NCI-H2171 treated with DMSO at 0.1 percent for 48 hours (cell line): ENCODE data around the gene EIF1.
"Not testable (repeated sequence)": the region's sequence is repeated elsewhere in the genome, so short reads cannot be mapped to it uniquely, and the experiment has no call there.

Experiments
- DNase-seq: peaks from one replicate; lab custom pipeline; 2025; lab: John Stamatoyannopoulos, UW

Gene EIF1

DNA sequence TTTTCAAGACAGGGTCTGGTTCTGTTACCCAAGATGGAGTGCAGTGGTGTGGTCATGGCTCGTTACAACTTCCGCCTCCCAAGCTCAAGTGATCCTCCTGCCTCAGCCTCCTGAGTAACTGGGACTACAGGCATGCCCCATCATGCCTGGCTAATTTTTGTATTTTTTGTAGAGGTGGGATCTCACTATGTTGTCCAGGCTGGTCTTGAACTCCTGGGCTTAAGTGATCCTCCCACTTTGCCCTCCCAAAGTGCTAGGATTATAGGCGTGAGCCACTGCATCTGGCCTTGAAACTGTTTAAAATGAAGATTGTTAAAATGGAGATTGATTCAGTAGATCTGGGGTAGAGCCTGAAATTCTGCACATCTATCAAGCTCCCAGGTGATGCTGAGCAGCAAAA is 12.2 kb downstream of the EIF1 start:
- DNase-seq: not testable (repeated sequence)

DNA sequence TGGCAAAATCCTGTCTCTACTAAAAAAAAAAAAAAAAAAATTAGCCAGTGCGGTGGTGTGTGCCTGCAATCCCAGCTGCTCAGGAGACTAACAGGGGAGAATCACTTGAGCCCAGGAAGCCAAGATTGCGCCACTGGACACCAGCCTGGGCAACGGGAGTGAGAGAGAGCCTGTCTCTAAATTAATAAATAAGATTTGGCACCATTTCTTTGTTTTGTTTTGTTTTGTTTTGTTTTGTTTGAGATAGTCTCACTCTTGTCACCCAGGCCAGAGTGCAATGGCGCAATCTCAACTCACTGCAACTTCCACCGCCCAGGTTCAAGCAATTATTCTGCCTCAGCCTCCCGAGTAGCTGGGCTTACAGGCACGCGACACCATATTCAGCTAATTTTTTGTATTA is 14.0 kb downstream of the EIF1 start:
- DNase-seq: no peak

DNA sequence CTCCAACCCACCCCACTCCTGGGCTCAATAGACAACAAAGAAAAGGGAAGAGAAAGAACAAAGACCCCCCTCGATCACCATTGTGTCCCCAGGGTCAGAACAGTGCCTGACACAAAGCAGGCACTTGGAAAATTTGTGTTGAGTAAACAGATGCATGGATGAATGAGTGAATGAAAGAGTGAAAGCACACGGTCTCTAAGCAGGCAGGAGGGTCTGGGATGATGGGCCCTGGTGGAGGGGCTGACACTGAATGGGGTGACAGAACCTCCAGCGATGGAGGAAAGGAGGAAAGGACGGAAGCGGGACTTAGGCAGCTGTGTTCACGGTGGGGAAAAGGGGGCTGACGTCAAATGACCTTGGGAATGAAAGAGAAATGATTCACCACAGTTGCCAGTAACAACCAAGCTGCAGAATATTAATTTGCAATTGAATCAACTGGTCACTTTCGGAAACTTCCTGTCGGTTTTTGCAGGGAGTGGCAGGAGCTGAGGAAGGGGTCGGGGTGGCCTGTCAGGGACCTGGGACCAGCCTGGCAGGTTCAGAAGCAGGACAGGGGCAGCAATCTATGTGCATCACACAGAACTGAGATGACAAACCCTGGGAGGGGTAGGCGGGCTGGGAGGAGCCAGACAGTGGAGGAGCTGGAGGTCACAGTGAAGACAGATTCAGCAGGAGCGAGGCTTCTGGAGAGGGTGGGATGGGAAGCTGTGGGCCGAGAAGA is 16.7 kb downstream of the EIF1 start:
- no peak for DNase-seq

DNA sequence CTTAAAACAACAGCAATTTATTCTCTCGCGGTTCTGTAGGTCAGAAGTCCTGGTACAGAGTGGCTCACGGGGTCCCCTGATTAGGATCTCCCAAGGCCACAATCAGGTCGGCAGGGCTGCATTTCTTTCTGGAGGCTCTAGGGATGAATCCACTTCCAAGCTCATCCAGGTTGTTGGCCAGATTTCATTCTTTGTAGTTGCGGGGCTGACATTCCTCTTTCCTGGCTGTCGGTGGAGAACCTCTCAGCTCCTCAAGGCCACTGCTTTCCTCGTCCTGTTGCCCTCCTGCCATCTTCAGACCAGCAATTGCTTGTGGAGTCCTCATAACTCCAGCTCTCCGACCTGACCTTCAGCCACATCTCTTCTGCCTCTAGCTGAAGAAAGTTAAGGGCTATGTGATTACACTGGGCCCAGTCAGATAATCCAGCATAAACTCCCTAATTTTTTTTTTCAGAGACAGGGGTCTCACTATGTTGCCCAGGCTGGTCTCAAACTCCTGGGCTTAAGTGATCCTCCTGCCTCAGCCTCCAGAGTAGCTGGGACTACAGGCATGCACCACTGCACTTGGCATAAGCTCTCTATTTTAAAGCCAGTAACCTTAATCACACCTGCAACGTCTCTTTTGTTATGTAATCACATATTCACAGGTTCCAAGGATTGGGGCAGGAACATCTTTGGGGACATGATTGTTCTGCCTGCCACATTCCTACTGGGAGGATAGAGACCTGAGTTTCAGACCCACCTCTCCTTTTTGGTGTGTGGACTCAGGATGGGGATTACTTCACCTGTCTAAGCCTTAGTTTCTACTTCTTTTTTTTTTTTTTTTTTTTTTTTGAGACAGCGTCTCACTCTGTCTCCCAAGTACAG is 19.4 kb downstream of the EIF1 start:
- DNase-seq: no peak

DNA sequence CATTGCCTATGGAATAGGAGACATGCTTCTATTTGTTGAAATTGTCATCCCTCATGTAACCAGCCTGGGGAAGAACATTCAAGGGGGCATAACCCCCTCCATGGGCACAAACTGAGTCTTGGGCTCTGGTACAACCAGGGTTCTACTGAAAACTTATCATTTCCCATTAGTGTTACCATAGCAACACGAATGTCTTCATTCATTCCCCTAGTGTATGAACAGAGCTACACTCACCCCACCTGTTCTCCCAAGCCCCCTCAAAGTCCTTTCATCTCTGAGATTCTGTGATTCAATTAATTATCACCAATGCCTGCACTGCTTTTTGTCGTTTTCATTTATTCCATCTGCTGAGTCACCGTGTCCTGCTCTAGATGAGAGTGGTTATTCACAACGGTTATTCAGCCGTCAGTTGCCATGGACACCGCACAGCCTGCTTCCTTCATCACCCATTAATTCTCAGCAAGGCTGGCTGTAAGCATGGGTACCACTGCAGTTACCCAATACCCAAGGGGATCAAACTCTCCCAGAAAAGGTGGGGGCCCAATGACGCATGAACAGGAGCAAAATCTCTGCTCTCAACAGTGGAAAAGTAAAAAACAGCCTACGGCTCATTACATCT is 21.9 kb downstream of the EIF1 start:
- peak; percentile 54 for DNase-seq

DNA sequence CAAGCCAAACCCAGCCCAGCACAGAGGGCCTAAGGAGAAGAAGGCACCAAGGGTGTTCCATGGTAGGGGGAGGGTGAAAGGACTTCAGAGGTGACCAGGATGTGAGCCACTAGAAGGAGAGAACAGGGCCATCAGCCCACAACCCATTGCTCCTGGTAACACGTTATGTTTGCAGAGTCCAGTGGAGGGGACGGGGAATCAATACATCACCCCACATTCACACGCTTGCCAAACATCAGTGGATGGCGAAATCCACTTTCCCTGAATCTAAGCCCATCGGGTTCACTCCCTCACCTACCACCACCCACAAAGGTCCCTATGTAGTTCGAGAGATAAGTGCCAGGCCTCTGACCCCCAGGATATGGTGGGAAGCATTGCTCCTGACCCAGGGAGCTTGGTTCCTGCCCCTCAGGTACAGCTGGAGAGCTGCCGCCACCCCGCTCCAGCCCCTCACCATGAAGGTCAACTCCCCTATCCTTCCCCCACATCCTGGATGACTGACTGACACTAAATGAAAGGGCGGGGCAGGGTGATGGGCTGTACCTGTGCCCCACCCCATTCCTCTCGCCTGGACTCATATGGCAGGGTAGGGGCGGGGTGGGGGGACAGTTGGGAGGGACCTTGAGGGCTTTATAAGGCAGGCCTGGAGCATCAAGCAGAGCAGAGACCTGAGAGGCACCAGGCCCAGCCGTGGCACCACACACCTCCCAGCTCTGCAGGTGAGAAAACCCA is 23.1 kb downstream of the EIF1 start, which contains the start of gene GAST:
TSS of gene GAST (plus strand) at position 663 of the 732 bp plus-strand sequence. CDS start 3,106 bp downstream, outside the sequence.
- no peak for DNase-seq

DNA sequence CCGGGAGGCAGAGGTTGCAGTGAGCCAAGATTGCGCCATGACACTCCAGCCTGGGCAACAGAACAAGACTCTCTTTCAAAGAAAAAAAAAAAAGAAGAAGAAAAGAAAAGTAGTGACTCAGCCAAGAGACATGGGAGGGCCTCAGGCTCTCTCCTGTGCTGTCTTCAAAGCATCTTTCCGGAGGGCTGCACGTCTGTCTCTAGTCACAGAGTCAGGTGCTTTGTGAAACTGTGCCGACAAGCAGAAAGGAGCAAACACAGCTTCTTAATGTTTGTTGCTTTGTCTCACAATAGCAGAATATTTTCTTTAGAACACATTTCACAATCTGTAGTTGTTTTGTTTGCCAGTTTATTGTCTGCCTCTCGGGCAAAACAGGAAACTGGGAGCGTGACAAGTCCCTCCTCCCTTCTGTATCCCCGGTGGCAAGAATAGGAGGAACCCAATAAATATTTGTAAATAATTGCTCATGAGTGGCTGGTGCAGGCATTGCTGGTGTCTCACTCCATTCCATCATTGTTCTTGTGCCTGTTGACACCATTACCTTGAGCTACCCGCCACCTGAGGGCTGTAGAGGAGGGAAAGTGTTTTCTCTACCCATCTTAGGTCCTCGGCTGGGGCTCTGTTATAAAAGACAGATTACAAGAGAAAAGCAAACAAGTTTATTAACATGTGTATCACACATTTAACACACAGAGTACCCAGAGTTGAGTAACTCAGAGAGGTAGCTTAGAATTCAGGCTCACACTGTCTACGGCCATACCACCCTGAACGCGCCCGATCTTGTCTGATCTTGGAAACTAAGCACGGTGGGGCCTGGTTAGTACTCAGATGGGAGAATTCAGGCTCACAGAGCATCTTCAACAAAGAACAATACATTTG is 29.0 kb downstream of the EIF1 start:
- DNase-seq: no peak

DNA sequence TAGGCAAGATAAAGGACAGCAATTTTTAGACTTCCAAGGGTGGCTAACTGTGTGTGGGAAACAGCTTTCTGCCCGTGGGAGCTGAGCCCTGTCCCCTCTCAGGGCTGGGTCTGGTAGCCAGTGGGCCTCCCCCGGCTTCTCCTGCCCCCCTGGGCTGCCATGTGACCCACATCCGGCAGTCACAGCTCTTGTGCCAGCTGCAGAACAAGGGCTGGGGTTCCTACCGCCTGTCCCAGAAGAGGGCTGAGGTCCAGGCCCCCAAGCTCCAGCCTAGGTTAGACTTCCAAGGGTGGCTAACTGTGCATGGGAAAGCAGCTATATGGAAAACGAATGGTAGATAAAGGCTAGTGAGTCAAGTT is 29.6 kb downstream of the EIF1 start:
- DNase-seq: no peak

DNA sequence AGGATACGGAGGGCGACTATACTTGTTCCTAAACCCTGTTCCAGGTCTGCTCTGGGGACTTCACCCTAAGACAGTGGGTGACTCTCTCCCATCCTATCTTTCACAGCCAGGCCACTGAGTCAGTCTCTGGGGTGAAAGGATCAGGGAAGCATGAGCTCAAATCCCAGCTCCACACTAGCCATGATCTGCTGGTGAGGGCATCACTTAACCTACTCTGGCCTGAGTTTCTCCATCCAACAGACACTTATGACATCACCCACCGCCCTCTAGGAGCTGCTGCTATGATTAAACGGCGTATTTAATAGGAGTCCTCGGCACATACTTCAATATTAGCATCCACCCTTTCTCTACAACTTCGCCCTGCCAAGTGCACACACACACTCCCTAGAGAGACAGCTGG is 33.5 kb downstream of the EIF1 start:
- no peak for DNase-seq

DNA sequence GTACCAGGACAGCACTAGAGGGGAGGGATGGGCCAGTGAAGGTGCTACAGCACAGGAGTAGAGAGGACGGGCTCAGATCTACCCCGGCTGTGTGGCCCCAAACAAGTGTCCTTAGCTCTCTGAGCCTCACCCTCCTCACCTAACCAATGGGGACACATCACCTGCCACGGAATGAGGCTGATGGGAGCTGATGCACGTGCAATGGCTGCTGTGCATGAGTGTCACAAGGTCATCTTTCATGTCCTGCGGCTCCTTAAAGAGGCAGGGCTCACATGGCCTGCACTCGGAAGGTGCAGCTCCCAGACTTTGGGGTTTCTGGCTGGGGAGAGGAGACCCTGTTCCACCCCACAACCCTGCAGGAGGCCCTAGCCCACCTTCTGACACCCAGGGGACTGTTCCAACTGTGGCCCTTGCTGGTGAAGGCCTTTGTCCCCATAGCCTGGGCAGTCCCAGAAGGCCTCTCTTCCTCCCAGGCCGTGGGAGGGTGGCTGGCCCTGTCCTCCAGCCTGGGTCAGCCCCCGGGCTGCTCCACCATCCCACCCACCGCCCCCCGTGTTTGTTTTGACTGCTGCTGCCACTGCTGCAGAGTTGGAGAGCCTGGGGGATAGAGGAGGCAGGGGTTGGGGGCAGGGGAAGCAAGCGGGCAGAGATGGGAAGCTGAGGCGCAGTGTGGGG is 35.3 kb downstream of the EIF1 start:
- no peak for DNase-seq

DNA sequence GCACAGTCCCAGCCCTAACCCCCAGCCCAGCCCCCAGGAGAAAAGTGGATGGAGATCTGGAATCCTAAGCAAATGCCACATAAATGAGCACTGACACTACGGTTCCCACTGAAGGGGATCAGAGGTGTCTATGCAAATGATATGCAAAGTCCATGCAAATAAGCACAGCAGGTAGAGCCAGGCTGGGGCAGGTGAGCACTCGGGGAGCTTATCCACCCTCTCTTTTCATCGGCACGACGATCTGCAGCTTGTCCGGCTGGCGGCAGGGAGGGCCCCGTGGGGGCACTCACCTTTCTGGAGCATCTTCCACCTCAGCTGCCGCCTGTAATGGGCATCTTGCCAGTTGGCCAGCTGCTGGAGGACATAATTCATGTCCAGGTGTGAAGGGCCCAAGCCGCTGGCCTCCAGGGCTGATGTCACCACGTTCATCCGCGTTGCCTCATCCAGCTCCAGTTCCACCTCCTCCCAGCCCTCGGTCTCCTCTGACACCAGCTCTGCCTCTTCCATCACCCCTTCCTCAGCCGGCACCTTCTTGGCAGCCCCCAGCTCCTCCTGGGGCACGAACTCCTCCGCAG is 35.9 kb downstream of the EIF1 start:
- DNase-seq: no peak

DNA sequence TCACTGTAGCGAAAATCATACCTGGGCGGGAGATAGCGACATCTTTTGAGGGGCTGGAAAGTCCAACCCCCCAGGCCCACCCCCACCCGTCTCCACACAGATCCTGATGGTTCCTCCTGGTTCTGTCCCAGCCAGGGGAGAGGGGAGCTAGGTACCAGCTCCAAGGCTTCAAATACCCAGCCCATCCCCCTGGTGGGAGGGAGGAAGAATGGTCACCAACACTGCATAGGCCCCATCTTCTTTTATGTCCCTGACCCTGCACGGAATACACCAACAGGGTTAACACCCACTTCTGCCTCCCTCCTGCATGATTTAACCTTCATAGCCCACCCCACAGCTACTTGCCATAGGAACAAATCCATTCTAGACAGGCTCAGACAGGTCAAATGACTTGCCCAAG is 36.4 kb downstream of the EIF1 start:
- DNase-seq: no peak

DNA sequence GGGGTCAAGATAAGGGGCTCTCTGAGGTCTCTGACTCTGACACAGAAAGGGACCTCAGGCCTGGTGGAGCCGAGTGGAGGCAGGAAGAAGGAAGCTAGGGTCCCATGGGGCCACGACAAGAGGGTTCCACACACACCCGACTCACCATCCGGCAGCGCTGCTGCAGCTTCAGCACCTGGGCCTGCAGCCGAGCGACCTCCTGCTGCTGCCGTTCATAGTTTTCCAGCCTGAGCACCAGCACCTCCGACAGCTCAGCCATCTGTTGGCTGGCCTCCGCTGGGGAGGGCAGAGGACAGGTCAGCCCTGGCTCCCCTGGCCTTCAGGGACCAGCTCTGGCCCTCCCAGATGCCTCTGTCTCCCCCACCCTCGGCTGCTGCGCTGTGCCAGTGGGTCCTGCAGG is 39.4 kb downstream of the EIF1 start:
- peak; percentile 20 for DNase-seq

DNA sequence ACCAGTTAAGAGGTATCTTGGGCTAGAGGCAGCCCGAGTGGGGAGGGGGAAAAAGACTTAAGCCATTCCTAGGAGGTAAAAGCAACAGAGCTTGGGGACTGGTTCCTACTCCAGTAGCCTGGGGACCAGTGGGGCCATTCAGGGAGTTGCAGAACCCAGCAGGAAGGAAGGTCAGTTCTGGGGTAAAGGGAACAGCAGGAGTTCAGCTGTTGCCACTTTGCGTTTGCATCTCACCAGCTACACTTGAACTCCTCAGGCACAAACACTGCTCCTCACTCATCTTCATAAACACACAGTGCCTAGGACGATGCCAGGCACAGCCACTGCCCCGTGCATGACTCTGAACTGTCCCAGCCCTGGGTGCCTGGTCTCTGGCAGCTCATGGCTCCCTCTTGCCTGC is 41.8 kb downstream of the EIF1 start:
- no peak for DNase-seq

DNA sequence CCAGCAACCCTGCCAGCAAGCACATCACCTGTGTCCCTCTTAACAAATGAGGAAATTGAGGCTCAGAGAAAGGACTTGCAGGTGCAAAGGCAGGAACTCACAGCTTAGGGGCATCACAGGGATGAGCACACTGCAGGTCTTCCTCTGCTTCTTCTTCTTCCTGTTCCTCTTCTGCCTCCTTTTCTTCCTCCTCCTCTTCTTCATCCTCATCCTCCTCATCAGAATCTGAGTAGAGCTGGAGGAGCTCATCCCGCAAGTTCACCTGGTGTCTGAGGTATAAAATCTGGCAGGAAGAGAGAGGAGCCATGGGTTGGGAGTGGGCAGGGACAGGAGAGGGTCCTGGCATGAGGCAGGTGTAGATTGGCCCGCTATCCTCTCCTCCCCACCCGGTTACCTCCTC is 43.2 kb downstream of the EIF1 start:
- DNase-seq: no peak

DNA sequence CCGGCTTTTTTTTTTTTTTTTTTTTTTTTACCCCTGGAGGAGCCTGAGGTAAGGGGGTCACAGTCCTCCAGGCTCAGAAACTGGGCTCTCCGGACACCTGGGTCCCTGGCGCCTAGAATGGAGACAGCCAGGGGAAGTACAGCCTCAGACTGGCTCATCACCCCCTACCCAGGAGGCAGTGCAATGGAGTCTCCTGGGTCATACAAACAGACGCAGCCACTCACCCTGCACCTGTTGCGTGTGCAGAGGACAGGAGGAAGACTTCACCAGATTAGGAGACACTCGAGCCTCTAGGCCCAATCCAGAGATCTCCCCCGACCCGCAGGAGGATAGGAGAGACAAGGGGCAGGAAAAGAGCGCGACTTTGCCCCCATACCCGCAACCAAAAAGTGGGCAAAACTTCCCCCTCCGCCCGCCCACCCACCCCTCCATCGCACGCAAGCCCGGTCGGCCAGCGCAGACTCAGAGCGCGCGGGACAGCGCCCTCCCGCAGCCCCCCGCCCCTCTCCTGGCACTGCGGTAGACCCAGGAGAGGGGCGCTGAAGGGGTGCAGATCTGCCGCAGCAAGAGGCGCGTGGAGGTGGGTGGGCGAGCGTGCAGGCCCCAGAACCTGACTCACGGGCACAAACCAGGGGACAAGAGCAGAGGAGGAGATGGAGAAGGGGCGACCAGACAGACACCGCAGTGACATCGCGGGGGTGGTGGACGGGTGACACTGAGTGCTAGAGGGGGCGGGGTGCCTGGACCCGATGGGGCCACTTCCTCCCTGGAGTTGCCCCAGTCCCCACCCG is 44.9 kb downstream of the EIF1 start:
- no peak for DNase-seq

DNA sequence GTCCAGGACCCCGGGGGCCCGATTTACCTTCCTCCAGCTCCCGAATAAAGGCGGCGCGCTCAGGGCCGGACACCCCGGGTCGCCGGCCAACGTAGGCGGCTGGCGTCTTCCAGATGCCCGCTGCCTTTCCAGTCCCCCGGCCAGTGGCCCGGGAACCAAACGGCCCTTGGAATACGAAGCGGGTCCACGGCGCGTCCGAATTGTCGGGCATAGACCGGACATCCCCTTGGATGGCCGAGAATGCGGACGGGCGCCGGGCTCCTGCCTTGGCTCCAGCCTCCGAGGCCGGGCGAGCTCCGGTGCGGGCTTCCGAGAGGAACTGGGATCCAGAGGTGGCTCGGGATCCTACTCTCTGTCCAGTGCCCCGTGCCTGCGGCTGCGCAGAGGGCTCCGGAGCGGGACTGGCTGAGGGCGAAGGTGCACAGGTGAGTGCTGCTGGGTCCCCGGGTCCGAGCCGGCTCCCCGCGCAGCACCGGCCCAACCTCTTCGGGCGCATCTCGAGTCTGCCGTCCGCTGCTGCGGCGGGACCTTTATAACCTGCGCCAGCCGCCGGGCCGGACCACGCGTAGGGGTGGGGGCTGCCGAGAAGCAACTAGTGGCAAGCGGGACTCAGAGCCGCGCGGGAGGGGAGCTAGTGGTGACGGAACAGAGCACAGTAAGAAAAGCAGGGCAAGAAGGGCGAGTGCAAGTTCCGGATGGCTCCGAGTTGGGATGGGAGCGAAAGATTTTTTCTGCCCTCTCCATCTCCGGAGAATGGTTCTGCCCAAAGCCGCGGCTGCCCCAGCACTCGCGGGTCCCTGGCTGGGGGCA is 45.7 kb downstream of the EIF1 start, which contains the start of gene HAP1:
TSS of gene HAP1 (minus strand) at position 505 of the 810 bp plus-strand sequence. CDS start at position 496, 9 bp downstream.
- DNase-seq: no peak

DNA sequence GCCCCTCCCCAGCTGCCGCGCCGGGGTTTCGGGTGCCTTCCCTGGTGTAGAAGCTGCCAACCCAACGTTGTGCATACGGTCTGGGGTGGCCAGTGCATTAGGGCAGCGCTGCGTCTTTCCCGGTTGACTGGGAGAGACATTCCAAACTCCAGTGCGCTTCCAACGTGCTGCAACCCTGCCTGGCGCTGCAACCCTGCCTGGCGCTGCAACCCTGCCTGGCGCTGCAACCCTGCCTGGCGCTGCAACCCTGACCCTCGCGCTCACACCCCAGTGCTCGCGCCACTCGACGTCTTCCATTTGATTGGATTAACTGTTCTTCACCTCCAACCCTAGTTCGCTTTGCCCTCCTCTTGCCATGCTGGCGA is 46.2 kb downstream of the EIF1 start:
- DNase-seq: no peak

DNA sequence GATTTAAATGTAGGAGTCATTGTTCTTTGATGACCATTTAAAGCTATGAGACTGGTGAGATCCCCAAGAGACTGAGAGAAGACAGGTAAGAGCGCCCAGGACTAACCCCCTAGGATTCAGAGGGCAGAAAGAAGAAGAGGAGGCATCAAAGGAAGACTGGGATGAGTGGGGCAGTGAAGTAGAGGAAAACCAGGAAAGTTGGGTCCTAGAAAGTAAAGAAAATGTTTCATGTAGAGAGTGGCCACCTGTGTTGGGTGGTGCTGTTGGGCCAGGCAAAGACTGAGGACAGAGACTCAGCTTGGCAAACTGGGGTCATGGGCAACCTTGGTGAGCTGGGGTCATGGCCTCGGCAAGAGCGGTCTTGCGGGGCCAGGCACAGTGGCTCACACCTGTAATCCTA is 47.1 kb downstream of the EIF1 start:
- no peak for DNase-seq
